Left hindlimb (tissue), 1 donor: ENCODE data around the gene DMXL2.

Source experiments
- DNase-seq: peaks from one replicate; pipeline ENCODE4 v3.0.0-alpha.2; 2018

The DMXL2 gene

DNA sequence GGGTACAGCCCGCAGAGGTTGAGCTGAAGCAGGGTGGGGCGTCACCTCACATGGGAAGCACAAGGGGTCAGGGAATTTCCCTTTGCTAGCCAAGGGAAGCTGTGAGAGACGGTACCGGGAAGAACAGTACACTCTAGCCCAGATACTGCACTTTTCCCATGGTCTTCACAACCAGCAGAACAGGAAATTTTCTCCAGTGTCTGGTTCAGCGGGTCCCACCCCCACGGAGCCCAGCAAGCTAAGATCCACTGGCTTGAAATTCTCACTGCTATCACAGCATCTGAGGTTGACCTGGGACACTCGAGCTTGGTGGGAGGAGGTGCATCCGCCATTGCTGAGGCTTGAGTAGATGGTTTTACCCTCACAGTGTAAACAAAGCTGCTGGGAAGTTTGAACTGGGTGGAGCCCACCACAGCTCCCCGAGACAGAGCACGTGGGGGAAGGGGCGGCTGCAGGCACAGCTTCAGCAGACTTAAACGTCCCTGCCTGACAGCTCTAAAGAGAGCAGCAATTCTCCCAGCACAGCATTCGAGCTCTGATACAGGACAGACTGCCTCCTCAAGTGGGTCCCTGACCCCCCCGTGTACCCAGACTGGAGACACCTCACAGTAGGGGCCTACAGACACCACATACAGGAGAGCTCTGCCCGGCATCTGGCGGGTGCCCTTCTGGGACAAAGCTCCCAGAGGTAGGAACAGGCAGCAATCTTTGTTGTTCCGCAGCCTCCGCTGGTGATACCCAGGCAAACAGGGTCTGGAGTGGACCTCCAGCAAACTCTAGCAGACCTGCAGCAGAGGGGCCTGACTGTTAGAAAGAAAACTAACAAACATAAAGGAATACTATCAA lies 53.4 kb downstream of the DMXL2 start:
- peak; percentile 26 for DNase-seq

DNA sequence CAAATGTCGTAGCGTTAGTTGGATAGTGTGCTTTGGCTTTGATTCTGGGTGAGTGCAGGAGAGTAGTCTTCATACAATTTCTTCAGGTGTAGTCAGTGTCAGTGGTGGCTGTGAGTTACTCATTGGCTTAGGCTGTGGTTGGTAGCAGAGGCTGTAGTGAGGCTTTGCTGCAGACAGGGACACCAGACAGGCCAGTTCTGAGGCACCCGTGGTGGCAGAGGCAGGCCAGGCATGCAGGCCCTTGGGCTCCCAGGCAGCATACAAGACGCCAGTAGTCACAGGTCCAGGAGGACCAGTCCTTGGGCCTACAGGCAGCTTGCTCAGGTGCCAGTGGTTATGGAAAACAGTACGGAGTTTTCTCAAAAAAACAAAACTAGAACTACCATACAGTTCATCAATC lies 61.3 kb downstream of the DMXL2 start:
- DNase-seq: no peak

DNA sequence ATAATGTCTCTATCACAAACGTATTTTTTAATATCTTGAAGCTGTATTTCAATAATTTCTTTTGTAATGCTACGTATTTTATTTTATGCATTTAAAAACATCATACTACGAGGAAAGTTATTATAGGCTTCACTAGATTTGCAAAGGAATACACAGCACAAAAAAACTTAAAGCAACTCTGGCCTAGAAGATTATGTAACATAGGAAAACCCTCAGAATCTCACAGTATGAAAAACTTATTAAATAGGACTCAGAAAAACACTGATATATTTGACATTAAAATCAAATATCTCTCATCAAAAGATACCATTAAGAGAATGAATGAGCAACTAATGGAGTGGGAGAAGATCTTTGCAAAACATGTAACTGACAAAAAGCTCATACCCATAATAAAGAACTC lies 63.7 kb downstream of the DMXL2 start:
- no peak for DNase-seq

DNA sequence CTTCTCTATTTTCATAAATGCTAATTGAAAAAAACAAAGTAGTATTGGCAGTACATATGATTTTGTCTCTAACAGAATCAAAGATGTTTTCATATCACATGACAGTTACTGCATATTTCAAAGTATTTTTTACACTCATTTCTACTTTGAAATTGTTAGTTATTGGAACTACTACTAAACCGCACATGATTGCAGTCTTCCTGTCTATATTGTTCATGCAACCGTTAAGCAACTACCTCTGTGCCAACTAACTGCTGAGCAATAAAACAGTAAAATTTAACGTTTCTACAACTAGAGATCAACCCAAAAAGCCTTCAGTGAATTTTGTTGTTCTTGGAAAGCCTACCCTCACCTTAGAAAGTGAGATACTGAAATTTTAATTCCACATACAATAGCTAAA lies 64.2 kb downstream of the DMXL2 start:
- DNase-seq: no peak

DNA sequence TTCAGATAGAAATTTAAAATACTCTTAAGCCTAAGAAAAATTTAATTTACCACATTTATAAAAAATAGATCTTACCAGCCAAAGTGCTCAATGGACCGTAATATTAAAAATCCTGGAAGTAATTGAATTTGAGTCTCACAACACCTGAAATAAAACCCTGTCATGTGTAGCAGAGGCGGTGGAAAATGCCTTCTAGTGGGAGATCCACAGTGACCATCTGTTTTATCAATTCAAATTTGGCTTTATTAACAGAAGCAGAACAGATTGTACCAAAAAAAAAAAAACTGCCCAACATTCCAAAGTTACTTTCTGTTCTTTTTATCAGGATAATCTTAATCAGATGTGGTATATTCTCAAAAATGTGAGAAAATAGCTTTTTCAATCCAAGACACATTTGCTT lies 71.7 kb downstream of the DMXL2 start:
- DNase-seq: no peak

DNA sequence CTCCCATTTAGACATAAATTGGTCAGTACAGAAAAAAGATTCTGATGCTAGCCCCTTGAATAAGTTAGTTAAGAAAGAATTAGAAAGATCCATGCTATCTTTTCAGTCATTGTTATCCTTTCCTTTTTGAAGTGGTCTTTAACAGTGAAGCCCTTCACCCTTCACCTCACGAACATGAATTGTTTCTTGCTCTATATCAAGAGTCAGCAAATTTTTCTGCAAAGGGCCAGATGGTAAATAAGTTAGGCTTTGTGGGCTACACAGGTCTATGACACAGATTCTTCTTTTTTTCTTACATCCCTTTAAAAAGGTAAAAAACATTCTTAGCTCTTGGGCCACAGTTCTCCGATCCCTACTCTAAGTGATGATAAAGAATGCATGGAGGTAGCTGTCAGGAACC lies 74.9 kb downstream of the DMXL2 start:
- no peak for DNase-seq

DNA sequence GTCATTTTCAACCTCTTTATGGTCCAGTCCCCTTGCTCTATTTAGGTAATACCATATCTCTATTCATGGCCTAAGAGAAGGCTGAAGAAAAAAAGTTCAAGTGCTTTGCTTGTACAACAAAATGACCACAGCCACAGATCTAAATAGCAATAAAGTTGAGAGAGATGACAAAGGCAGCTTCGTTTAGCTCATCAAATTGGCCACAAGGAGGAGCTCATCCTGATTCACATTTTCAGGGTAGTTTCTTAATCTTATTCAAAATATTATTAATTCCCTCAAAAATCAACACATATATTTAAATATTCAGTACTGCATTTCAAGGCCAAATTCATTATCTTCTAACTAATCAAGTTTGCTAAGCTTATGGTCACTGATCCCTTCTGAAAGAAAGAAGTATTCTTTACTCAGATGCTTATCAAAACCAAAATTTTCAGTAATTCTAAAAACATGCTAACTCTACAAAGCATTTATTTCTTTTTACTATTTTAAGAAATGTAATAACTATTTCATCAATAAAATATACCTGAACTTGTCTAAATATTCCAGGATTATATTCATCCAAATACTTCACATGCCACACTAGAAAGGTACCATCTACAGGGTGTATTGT lies 85.5 kb downstream of the DMXL2 start:
- no peak for DNase-seq

DNA sequence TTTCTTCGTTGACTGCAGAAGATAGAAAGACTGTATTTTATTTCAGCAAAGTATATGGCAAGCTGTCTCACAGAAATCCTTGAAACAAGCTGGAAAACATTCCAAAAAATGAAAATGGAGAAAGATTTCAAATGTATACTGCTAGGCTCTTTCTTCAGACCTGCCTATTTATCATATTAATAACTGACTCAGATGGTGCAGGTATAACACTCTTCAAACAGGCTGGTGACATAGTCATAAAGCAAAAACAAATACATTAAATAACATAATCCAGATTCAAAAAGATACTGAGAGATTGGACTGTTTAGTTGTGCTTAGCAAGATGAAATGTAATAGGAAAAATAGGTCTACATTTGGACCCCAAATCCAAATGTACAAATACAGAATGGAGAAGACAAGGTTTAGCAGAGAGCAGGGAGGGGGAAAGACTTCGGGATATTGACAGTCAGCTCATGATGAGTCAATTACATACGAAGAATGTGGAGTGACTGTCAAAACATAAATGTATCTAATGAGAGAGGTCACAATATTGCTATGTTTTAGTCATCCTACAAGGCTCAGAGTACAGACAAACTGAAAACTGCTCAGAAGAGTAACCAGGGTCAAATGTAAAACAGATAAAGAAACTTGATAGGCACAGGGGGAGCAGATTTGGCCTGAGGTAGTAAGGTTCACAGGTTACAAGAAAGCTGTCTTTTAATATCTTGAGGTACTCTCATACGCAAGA lies 88.7 kb downstream of the DMXL2 start:
- no peak for DNase-seq

DNA sequence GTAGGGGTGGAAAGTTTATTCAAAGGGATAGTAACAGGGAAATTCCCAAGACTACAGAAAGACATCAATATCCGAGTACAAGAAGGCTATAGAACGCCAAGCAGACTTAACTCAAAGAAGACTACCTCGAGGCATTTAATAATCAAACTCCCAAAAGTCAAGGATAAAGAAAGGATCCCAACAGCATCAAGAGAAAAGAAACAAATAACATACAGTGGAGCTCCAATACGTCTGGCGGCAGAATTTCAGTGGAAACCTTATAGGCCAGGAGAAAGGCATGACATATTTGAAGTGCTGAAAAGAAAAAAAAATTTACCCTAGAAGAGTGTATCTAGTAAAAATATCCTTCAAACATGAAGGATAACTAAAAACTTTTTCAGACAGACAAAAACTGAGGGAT lies 95.6 kb downstream of the DMXL2 start:
- DNase-seq: no peak

DNA sequence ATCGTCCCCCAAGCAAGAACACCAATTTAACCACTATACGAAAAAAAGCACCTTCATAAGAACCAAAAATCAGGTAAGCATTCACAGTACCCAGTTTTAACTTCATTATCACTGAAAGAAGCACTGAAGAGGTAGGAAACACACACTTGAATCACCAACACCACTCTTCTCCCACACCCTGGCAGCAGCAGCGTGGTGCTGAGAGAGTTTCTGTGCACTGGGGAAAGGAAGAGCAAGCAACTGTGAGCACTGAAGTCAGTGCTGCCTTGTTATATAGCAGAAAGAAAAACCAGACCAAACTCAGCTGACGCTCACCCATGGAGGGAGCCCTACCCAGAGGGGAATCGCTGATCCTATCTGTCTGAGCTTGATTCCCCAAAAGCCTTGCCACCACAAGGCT lies 98.2 kb downstream of the DMXL2 start:
- no peak for DNase-seq

DNA sequence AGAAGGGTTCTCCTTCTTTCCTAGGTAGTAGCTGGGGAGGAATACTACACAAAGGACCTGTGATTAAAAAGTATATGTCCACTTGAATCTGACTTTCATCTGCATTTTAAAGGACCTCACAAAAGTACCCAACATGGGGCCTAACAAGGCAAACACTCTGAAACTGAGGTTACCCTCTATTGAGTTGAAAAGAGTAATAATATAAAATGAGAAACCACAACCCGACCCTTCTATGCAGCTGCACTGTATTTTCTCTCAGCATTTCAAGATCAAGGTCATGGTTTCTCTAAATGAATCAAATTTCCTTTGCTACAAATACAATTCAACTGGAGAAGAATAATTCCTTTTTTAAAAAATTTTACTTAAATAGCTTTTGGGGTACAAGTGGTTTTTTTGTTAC lies 106.3 kb downstream of the DMXL2 start:
- no peak for DNase-seq

DNA sequence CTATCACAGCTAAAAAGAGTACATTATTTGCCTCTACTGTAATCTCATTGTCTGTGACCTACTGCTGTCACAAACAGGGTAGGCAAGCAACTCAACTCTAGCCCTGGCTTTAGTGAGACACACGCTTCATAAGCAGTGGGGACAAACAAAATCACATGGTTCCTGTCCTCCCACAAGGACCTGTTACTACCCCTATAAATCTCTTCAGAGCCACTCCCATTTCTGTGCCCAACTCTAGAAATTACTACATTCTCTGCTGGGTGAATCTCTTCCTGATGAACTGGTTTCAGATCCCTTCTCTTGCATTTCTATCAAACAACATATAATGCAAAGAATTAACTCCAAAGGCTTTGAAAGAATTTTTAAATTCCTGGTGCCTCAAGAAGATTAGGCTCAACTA lies 117.3 kb downstream of the DMXL2 start:
- DNase-seq: no peak

DNA sequence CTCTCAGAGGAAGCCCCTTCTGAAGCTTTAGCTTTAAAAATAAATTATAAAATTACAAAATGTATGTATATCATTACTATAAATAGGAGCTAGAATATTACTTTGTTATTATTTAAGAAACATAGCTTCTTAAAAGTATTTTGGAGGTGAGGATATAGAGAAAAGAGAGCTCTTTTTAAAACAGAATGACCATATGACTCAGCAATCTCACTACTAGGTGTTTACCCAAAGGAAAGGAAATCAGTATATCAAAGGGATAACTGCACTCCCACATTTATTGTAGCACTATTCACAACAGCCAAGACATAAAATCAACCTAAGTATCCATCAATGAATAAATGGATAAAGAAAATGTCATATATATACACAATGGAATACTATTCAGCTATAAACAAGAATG lies 119.6 kb downstream of the DMXL2 start:
- no peak for DNase-seq

DNA sequence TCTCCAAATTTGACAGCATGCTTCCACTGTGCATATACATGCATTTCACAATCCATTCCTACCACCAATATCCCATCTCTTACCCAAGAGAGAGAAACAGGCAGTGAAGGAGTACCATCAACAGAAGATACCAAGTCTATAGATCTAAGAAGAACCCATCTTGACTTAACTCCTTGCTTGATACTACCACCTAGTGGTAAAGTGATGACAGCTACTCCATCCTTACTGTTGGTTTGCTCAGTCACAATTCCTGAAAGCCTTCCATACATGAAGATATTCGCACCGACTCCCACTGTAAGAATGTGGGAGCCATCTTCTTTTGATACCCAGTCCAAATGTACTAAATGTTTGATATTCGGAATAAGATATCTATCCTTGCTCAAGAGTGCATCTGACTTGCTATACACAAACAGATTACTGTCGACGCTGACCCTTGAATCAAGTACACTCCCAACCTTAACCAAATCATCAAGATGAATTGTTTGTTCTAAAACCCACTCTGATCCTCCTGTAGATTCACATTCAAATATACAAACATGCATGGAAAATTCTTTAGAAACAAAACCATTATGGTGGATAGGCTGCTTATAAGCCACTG lies 123.1 kb downstream of the DMXL2 start:
- no peak for DNase-seq

DNA sequence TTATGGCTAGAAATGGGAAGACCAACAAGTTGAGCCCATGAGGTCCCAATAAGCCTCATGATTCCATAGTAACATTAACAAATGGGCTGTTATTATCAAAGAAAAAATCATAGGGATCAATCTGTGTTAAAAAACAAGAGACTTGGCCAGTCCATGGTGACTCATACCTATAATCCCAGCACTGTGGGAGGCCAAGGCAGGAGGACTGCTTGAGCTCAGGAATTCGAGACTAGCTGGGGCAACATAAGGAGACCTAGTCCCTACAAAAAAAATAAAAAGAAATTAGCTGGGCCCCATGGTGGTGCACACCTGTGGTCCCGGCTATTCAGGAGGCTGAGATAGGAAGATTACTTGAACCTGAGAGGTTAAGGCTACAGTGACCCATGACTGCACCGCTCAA lies 124.8 kb downstream of the DMXL2 start:
- no peak for DNase-seq

DNA sequence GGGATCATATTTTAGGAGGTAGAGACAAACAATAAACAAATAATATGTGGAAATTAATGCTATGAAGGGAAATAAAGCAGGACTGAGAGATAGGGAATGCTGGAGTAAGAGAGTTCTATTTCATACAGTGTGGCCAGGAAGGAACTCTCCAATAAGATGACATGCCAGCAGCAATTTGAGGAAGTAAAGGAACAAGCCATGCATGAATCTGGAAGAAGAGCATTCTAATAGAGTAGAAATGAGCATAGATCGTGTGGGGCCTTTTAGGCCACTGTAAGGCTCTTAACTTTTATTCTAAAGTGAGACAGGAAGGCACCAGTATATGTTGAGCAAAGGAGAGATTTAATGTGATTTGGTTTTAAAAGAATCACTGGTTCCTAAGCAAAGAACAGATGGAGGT lies 126.3 kb downstream of the DMXL2 start:
- no peak for DNase-seq

DNA sequence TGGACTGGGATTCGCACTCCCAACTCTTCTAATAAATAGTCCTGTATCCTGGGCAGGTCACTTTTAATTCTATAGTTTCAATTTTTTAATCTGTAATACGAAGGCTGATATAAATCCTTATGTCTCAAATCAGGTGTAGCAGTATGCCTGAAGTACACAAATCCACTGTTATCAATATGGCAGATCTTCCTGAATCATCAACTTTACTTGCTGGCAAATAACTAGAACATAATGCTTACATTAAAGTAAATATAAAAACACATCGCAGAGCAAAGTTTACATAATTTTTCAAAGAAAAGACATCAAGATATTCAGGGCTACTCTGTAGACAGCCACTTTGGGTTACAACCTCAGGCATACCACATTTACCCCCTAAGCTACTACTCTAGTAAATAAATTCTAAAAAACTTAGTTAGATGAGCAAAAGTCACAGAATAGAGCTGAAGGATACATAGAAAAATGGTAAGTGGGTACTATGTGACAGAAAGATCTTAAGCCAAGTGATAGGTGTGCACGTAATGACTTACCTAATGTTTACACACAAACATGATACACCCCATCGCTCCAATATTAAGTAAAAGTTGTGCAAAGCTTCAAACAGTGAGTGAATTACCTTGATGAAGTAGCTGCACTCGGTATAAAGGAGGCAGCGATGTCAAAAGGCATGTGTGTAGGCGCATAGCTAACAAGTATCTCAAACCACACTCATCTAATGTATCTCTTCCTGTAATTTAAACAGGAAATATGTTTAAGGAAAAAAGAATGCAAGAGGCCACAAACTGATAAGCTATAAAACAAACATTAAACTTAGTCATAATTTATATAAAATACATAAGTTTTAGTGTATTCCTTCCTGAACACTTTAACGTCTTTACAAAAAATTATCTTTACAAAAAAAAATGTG lies 127.9 kb downstream of the DMXL2 start:
- no peak for DNase-seq

DNA sequence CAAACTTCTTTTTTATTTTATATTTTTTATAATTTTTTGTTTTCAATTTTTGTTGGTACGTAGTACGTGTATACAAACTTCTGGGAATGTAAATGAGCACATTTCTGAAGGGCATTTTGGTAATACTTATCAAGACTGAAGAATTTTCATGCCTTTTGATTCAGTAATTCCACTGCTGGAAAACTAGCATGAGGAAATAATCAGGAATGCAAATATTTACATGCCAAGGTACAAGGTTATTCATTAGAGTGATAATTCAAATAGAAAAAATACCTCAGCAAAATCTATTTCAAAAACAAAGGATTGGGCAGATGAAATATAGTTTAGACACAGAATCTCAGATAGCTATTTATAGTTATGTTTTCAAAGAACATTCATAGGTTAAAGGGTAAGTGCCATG lies 128.7 kb downstream of the DMXL2 start:
- no peak for DNase-seq

DNA sequence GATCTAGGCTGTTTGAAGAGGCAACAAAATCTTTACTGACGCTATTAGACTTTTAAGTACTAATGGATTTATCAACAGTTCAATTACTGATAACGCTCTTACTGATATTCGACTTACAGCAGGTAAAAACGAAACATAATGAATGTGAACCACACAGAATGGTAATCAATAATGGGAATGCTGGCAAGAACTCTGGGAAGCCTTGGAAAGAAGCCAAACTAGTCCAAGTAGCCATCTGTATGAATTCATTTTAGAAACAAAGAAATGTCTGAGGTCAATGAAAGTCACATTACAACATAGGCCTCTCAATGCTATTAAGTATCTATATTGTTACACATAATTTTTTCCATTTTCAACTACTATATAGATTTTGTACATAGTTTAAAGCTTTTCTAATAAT lies 130.0 kb downstream of the DMXL2 start:
- DNase-seq: no peak

DNA sequence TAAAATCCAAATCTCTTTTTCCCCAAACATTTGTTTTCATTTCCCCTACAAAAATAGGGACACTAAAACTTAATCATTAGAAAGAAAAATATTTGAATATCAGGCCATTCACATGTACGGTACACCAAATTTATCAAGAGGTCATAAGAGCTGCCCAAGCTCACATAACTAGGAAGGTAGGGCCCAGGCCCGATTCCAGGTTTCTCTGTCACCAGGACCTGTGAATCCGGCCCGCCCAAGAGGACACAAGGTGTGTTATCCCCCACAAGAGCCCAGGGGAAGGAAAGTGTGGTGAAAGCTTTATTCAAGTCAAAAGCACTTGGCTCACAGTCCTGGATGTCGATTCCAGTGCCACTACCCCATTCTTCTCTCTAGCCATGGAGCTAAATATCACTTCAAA lies 130.6 kb downstream of the DMXL2 start:
- no peak for DNase-seq

DNA sequence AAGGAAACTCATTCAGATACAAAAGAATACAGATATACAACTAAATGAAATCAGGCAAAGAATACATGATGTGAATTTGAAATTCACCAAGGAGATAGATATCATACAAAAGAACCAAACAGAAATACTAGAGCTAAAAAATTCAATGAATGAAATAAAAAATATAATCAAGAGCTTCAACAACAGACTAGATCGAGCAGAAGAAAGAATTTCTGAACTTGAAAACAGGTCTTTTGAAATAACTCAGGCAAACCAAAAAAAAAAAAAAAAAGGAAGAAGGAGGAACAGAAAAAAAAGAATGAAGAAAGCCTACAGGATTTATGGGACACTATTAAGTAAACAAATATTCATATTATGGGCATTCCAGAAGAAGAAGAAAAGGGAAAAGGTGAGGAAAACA lies 137.8 kb downstream of the DMXL2 start:
- DNase-seq: no peak

DNA sequence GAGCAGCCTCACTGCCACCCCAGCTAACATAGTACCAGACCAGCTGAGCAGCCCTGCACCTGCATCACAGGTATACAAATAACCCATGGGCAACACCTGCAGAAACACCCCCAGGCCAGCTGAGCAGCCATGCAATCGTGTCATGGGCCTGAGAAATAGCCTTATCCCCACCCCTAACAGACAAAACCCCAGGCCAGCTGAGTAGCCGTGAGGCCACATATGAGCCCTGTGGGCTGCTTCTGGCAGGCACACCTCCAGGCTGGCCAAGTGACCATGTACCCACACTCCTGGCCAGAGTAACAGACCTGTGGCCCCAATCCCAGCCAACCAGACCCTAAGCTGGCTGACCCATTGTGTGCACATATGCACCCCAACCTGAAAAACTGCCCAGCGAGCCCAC lies 138.6 kb downstream of the DMXL2 start:
- no peak for DNase-seq

DNA sequence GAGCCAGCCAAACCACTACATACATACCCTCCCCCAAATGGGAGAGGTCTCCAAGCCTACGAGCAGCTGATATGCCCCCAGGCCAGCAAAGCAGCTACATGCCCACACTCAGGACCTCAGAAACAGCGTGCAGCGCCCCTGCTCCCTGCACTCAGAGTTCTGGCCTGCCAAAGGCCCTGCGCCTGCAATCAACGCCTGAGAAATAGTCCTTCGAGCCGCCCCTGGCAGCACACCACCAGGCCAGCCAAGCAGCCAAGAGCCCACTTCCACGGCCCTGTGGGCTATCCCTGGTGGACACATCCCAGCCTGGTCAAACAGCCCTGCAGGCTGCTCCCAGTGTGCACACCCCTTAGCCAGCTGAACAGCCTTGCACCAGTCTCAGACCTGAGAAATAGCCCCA lies 139.1 kb downstream of the DMXL2 start:
- no peak for DNase-seq
